ENCODE data around the gene JMJD1C. TPM values are rescaled to one million over a fixed set of nuclear protein-coding genes. Genes with fewer than 3 reads are reported as not detected.

Gene JMJD1C
- total and polyA plus RNA-seq, 9 donors: 45.4 to 140 (median 78.2) TPM

DNA sequence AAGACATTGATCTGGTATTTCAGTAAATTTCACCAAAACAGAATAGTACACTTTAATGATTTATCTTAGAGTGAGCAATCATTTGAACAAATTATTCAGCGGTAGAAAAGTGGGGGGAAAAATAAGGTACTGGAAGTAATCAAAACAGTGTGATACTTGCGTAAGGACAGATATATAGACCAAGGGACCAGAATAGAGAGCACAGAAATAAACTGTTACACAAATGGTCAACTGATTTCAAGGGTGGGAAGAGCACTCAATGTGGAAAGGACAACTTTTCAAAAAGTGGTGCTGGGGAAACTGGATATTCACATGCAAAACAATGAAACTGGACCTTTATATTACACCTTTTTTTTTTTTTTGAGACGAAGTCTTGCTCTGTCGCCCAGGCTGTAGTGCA, 212.7 kb downstream of the JMJD1C start:
- no peak for TF ChIP-seq POLR2A (IDR thresholded peaks at IDR 0.05)
- no peak for TF ChIP-seq CTCF (IDR thresholded peaks at IDR 0.05)
- TF ChIP-seq EP300 (IDR thresholded peaks at IDR 0.05): no peak
- Histone ChIP-seq H3K36me3 (no peaks in the 10 kb centered on the region), H3K4me3 (no peak overlapping the region), H3K9me3 (no peaks in the 10 kb centered on the region), H3K4me1 (ENCODE audit: insufficient read depth) (peaks cover 12% of the 10 kb centered on the region), H3K27me3 (no peaks in the 10 kb centered on the region), H3K27ac (no peak overlapping the region)
- 92 to 94% (median 93%) methylated on average over 4 of the region's 4 CpGs for WGBS, 3 donors
- DNase-seq: no peak
- intact Hi-C loops (cut with DNase I): no loop called here

- no peaks in the 10 kb centered on the region for H3K36me3 ChIP-seq
- H3K9me3 ChIP-seq: no peaks in the 10 kb centered on the region
- peaks cover 12% of the 10 kb centered on the region for H3K4me1 ChIP-seq (ENCODE audit: insufficient read depth)
- intact Hi-C loops (cut with DNase I): no loop called here
- no peaks in the 10 kb centered on the region for H3K27me3 ChIP-seq
- TF ChIP-seq CTCF (IDR thresholded peaks at IDR 0.05): no peak
- TF ChIP-seq EP300 (IDR thresholded peaks at IDR 0.05): no peak
- TF ChIP-seq POLR2A (IDR thresholded peaks at IDR 0.05): no peak
- no peak overlapping the region for H3K4me3 ChIP-seq
- no peak overlapping the region for H3K27ac ChIP-seq
- DNase-seq: no peak
Observed at GRCh38 chr10:63252095-63252762, 213.5 kb downstream of the JMJD1C start.

DNA sequence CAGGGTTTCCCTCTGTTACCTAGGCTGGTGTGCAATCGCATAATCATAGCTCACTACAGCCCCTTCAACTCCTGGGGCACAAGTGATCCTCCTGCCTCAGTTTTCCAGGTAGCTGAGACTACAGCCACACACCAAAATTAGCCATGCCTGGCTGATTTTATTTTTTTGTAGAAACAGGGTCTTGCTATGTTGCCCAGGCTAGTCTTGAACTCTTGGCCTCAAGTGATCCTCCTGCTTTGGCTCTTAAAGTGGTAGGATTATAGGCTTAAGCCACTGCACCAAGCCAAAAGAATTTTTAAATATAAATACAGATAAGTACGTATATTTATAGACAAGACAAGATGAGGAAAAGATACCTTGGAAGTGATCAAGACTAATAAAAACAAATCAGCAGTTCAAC, 215.7 kb downstream of the JMJD1C start:
- Histone ChIP-seq H3K27ac (no peak overlapping the region), H3K4me1 (ENCODE audit: insufficient read depth) (peaks cover 6% of the 10 kb centered on the region), H3K36me3 (no peaks in the 10 kb centered on the region), H3K4me3 (no peak overlapping the region), H3K27me3 (no peaks in the 10 kb centered on the region), H3K9me3 (no peaks in the 10 kb centered on the region)
- TF ChIP-seq CTCF (IDR thresholded peaks at IDR 0.05): no peak
- no peak for TF ChIP-seq POLR2A (IDR thresholded peaks at IDR 0.05)
- TF ChIP-seq EP300 (IDR thresholded peaks at IDR 0.05): no peak
- intact Hi-C loops (cut with DNase I): no loop called here
- DNase-seq: no peak
- 91 to 95% (median 94%) methylated on average over 2 of the region's 2 CpGs for WGBS, 3 donors

DNA sequence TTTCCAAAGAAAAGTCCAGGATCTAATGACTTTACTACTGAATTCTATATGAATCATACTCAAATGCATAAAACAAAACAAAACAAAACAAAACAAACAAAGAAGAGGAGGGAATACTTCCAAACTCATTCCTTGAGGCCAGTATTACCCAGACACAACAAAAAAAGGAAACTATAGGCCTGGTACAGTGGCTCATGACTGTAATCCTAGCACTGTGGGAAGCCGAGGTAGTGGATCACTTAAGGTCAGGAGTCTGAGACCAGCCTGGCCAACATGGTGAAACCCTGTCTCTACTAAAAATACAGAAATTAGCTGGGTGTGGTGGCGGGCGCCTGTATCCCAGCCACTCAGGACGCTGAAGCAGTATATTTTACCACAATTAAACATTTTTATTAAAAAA, 218.0 kb downstream of the JMJD1C start:
- 94 to 97% (median 95%) methylated on average over 4 of the region's 4 CpGs for WGBS, 3 donors
- no peak overlapping the region for H3K4me3 ChIP-seq
- no peak overlapping the region for H3K27ac ChIP-seq
- no peaks in the 10 kb centered on the region for H3K9me3 ChIP-seq
- DNase-seq: no peak
- no peaks in the 10 kb centered on the region for H3K36me3 ChIP-seq
- no peaks in the 10 kb centered on the region for H3K27me3 ChIP-seq
- intact Hi-C loops (cut with DNase I): no loop called here
- TF ChIP-seq EP300 (IDR thresholded peaks at IDR 0.05): no peak
- TF ChIP-seq CTCF (IDR thresholded peaks at IDR 0.05): no peak
- no peak for TF ChIP-seq POLR2A (IDR thresholded peaks at IDR 0.05)
- H3K4me1 ChIP-seq (ENCODE audit: insufficient read depth): peaks cover 3% of the 10 kb centered on the region

All from ovary (tissue), 9 donors.